ENCODE results near the gene FBXL20.
A peak's percentile ranks its signal among the peaks of the same experiment; 100 is the strongest.
"Not testable (repeated sequence)": the region's sequence is repeated elsewhere in the genome, so short reads cannot be mapped to it uniquely, and the experiment has no call there.

FBXL20 gene

DNA sequence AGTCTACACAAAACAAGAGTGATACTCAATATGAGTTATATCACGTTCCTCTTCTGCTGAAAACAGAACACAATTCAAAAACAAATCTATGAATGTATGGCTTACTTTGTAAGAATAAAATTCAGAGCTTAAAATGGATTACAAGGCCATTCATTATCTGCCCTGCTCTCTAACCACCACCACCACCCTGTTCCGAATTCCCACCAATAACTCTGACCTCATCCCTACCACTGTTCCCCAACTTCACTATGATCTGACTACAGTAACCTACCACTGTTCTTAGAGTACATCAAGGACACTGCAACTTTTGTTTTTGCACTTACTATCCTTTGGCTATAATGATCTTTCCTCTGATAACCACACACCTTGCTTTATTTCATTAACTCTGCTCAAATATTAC lies 21.3 kb downstream of the FBXL20 start:
- ATAC-seq: no peak

DNA sequence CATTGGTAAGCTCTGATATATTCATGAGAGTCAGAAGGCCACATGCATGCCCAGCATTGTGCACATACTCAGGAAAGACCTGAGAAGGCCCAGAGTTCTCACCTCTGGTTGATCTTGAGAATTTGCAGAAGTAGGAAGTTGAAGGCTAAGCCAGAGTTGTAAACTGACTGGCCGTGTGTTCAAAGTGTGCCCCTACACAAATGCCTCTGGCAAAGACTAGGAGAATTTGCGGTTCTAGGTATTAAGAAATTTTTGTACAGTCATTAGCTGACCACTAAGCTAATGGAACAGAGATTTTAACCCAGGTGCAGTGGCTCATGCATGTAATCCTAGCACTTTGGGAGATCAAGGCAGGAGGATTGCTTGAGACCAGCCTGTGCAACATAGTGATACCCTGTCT lies 25.0 kb downstream of the FBXL20 start:
- DNase-seq: no peak
- no peak for ATAC-seq

More for the DNA sequence above, 21.3 kb downstream of the FBXL20 start:
- no peak for DNase-seq

DNA sequence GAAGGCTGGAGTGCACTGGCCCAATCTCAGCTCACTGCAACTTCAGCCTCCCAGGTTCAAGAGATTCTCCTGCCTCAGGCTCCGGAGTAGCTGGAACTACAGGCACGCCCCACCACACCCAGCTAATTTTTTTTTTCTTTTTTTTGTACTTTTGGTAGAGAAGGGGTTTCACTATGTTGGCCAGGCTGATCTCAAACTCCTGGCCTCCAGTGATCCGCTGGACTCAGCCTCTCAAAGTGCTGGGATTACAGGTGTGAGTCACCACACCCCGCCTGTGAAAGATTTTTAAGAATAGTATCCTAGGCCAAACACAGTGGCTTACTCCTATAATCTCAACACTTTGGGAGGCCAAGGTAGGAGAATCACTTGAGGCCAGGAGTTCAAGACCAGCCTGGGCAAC lies 33.6 kb downstream of the FBXL20 start:
- not testable (repeated sequence) for DNase-seq, ATAC-seq

DNA sequence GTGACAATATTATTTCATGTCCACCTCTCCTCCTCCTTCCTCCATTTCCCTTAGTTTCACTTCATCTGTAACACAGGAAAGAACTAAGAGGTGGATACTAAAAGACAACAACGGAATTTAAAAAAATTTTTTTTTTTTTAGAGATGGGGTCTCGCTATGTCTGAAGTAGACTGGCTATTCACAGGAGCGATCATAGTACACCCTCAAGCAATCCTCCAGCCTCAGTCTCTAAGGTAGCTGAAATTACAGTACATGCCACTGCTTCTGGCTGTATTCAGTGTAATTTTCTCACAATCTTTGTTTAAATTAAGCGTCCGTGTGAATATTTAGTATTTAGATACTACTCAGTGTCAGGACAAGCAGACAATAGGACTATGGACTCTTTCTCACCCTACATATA lies 35.6 kb downstream of the FBXL20 start:
- ATAC-seq: no peak
- DNase-seq: no peak

DNA sequence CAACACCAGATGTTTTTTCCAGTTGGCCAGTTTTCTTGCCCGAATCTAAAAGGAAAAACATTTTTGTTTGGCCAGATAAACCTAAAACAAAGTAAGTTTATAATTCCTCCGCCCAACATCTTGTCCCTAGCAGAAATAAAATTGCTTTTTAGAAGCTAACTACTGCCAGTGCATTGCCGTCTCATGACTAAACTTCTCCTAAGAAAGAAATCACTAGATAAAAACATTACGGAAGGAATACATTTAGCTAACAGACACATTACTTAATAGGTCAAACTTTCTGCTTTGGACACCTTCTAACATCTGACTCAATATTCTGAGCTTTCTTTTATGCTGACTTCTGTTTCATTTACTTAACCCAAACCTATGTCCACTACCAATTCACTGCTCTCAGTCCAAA lies 36.2 kb downstream of the FBXL20 start:
- DNase-seq (no peak), ATAC-seq (no peak)

DNA sequence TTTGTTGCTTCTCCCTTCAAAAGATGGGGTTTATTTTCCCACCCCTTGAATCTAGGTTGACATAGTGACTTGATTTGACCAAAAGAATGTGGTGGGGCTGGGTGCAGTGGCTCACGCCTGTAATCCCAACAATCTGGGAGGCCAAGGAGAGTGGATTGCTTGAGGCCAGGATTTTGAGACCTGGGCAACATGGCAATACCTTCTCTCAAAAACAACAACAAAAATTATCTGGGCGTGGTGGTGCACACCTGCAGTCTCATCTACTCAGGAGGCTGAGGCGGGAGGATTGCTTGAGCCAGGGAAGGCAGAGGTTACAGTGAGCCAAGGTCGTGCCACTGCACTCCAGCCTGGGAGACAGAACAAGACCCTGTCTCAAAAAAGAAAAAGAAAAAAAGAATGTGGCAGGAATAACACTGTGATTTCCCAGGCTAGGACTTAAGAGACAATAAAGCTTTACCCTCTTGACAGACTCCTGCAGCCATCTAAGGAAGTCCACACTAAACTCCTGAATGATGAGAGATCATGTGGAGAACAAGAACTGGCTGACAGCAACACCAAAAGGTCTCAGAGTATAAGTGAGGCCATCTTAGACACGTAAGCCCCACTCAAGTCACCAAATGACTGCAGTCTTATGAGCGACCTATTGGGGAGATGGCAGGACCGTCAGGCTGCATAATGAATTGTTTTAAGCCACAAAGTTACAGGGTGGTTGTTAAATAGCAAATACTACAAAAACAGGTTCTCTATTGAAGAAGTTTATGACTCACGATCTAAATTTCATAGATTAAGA lies 37.0 kb downstream of the FBXL20 start:
- no peak for DNase-seq
- no peak for ATAC-seq

DNA sequence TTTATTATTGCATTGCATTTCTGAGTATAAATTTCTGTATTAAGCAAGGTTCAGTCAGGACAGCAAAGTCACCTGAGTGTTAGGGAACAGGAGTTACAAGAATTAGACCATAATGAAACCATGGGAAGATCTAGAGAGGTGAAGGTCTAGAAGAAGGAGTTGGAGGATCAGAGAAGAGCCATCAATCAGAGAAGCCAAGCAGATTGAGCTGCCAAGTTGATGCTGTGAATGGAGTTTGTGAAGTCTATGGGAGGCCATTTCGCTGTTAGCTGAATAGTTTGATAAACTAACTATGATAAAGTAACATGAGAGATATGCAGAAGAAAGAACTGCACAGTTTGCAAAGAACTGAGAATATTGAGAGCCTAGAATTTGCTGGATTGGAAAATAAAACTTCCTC lies 40.4 kb downstream of the FBXL20 start:
- no peak for DNase-seq
- ATAC-seq: no peak

DNA sequence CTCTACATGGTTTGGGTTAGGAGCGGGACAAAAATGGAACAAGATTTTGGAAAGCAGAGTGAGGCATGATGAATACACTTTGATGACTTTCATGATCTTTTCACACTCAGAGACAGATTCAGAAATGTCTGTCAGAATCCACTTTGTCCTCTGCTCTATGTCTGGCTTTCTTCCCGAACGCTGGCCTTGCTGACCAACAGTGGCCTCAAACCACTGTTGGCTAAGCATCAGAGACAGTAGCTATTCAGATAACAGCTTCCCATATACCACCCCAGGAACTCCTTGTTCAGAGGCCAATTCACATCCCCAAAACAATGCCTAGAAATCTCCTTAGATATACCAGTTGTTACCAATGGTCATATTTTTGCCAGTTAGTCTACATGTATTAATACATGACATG lies 40.9 kb downstream of the FBXL20 start:
- ATAC-seq: no peak
- no peak for DNase-seq

DNA sequence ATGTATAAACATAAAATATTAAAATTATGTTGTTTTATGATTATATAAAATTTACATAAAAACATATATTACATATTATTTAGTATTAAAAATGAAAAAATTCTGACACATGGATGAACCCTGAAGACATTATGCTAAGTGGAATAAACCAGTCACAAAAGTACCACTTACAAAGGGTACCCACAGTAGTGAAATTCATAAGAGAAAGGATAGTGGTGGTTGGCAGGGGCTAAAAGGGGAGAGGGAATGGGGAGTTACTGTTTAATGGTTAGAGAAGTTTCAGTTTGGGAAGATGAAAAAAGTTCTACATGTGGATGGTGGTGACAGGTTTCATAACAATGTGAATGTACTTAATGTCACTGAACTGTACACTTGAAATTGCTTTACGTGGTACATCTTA lies 41.4 kb downstream of the FBXL20 start:
- ATAC-seq (peak; percentile 59), DNase-seq (no peak)

DNA sequence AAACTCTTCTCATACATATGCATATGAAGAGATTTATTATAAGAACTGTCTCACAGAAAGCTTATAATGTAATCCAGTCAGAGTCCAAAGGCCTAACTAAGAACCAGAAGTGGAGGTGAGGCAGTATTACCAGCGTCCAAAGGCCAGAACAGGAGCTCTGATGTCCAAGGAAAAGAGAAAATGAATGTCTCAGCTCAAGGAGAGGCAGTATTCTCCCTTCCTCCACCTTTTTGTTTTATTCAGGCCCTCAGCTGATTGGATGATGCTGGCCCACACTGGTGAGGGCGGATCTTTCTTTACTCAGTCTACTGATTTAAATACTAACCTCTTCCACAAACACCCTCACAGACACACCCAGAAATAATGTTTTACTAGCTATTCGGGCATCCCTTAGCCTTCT lies 43.4 kb downstream of the FBXL20 start:
- no peak for DNase-seq

DNA sequence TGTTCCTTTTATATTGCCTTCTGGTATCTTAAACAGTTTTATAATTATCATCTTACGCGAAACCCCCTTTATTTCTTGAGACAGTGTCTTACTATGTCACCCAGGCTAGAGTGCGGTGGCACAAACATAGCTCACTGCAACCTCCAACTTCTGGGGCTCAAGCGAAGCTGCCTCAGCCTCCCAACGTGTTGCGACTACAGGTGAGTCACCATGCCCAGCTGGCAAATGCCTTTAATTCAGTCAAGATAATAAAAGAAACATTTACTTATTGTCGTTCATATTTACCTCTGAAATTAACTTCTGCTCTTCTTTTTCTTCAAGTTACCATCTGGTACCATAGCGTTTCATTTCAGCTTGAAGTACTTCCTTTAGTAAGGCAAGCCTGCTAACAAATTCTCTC lies 43.9 kb downstream of the FBXL20 start:
- no peak for DNase-seq
- ATAC-seq: no peak

More for the DNA sequence above, 43.4 kb downstream of the FBXL20 start:
- no peak for ATAC-seq

DNA sequence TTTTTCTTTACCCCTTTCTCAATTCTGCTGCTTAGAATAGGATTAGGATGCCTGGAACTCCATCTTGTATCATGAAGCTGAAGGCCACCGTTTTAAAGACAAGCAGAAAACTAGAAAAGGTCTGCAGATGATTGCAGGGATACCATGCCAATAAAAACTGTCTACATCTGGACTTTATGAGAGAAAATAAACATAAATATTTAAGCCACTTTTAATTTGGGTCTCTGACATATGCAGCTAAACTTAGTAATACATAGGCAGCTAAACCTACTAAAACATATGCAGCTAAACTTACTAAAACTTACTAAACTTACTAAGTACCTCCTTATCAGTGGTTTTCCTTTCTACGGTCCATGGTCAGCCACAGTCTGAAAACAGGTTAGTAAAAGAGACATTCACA lies 48.4 kb downstream of the FBXL20 start:
- ATAC-seq: no peak
- no peak for DNase-seq

DNA sequence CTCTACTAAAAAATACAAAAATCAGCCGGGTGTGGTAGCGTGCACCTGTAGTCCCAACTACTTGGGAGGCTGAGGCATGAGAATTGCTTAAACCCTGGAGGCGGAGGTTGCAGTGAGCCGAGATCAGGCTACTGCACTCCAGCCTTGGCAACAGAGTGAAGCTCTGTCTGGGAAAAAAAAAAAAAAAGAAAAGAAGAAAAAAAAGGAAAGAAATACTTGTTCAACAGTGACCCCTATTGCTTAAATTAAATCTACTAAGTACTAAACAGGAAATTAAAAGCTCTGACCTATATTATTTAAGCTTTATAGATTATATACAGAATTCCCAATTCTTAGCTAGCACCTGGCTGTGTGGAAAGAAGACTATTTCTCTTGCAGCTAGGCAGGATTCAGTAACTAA lies 48.9 kb downstream of the FBXL20 start:
- no peak for DNase-seq

DNA sequence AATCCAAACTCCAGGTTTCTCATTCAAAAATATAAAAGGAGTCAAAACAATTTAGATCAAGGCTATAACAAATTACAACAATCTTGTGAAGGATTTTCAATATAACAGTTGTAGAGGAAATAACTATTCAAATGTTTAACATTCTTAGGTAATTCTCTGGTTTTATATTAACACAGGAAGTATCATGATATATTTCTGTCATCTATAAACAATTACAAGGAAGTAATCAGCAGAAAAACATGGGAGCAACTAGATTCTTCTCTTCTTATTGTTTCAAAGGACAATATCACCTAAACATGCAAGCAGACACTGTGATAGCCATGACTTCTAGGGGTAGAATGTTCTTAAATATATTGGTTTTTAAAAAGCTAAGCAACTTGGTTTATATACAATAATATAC lies 49.9 kb downstream of the FBXL20 start:
- ATAC-seq (no peak), DNase-seq (no peak)

More for the DNA sequence above, 48.9 kb downstream of the FBXL20 start:
- ATAC-seq: no peak

DNA sequence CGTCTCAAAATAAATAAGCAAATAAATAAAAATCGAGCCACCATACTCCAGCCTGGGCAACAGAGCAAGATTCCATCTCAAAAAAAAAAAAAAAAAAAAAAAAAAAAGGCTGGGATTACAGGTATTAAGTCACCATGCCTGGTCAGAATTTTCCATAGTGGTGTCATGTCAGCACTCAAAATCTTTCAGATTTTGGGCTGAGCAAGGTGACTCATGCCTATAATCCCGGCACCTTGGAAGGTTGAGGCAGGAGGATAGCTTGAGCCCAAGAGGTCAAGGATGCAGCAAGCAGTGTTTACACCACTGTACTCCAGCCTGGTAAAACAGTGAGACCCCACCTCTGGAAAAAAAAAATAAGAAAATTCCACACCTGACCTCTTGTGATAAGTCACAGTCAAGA lies 52.2 kb downstream of the FBXL20 start:
- DNase-seq (no peak), ATAC-seq (no peak)

DNA sequence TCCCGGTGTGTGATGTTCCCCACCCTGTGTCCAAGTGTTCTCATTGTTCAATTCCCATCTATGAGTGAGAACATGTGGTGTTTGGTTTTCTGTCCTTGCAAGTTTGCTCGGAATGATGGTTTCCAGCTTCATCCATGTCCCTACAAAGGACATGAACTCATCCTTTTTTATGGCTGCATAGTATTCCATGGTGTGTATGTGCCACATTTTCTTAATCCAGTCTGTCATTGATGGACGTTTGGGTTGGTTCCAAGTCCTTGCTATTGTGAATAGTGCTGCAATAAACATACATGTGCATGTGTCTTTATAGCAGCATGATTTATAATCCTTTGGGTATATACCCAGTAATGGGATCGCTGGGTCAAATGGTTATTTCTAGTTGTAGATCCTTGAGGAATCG lies 54.6 kb downstream of the FBXL20 start:
- ATAC-seq, DNase-seq: not testable (repeated sequence)

DNA sequence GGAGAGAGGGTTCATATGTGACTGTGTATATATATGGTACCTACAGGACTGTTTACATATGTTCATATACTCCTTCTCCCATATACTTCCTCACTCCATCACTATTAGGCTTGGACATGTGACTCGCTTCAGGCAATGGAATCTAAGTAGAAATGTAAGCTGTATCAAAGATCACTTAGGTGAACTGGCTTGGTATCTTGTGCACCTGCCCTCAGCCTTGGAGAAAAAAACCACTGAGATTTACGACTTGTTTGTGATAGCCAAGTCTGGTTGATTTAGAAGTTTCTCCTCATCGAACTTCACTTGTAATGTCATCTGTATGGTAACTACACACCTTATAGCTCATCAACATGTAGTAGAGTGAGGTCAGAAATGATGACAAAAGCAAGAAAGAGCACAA lies 59.9 kb downstream of the FBXL20 start:
- no peak for ATAC-seq
- no peak for DNase-seq

DNA sequence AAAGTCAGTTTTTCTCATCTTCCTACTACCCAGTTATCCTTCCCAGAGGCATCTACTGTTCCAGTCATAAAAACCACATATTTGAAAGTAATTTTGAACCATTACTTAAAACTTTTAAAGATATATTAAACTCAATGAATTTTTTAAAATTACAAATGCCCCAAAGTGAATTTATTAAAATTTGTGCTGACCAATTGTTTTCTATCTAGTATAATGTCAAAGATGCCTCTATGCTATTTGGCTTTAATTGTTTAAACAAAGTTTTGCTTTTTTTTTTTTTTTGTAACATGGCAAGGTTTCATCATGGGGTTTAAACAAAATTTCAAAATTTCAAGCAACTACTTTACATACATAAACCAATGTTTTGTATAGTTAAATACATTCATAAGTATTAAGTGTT lies 60.7 kb downstream of the FBXL20 start:
- ATAC-seq (no peak), DNase-seq (no peak)

DNA sequence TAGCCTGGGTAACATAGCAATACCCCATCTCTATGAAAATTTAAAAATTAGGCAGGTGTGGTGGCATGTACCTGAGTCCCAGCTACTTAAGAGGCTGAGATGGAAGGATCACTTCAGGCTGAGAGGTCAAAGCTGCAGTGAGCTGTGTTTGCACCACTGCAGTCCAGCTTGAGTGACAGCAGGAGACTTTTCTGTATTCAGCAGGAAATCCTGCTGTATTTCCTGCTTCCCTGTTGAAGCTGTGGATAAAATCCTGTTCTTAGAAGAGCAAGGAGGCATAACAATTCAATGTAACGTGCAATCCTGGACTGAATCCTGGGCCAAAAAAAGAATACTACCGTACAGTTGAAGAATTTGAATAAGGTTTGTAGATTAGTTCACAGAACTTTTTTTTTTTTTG lies 62.2 kb downstream of the FBXL20 start:
- ATAC-seq: no peak
- no peak for DNase-seq

DNA sequence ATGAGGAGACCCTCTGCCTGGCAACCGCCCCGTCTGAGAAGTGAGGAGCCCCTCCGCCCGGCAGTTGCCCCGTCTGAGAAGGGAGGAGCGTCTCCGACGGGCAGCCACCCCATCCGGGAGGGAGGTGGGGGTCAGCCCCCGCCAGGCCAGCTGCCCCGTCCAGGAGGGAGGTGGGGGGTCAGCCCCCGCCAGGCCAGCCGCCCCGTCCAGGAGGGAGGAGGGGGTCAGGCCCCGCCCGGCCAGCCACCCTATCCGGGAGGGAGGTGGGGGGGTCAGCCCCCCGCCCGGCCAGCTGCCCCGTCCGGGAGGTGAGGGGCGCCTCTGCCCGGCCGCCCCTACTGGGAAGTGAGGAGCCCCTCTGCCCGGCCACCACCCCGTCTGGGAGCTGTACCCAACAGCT lies 63.8 kb downstream of the FBXL20 start:
- not testable (repeated sequence) for ATAC-seq, DNase-seq

DNA sequence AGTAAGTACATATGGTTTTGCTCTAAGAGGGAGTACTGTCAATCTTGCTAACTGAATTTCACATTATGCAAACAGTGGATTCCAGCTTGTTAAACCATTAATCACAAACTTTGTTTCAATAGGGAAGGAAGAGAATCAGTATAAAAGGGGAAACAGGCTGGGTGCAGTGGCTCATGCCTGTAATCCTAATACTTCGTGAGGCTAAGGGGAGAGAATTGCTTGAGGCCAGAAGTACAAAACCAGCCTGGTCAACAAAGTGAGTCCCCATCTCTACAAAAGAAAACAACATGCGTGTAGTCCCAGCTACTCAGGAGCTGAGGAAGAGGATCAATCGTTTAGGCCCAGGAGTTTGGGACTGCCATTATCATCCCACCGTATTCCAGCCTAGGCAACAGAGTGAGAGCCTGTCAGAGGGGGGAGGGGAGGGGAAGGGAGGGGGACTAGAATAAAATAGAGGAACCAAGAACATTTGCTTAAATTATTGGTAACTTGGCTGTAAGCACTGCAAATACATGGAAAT lies 65.7 kb downstream of the FBXL20 start:
- DNase-seq (no peak), ATAC-seq (no peak)

DNA sequence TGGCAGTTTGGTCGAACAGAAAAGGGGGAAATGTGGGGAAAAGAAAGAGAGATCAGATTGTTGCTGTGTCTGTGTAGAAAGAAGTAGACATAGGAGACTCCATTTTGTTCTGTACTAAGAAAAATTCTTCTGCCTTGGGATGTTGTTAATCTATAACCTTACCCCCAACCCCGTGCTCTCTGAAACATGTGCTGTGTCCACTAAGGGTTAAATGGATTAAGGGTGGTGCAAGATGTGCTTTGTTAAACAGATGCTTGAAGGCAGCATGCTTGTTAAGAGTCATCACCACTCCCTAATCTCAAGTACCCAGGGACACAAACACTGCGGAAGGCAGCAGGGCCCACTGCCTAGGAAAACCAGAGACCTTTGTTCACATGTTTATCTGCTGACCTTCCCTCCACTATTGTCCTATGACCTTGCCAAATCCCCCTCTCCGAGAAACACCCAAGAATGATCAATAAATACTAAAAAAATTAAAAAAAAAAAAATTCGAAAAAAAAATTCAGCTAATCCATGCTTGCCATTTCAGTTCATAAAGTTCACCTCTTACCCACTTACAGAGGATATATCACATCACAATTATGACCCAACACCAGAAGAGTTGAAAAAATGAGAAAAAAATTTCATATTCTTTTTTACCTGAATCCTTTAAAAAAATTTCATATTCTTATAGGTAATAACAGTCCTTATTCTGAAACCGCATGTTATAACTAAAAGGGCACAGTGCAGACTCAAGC lies 67.2 kb downstream of the FBXL20 start:
- DNase-seq, ATAC-seq: not testable (repeated sequence)

DNA sequence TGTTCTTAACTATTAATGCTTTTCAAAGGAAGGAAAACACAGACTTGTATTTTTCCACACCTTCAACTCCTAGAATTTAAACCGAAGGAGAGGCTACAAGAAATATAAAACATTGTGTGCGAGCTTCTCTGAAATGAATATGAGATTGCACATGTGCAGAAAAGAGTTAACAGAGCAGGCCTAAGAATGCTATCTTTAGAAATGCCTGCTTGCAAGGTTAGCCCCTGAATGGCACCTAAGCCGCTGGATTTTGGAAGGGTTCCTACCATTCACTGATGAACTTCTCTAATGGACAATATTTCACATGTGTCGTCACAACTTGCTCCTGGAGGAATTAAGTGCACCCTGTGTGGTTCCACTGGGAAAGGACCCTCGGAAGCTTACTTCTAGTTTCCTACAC lies 69.3 kb downstream of the FBXL20 start:
- DNase-seq (no peak), ATAC-seq (no peak)

DNA sequence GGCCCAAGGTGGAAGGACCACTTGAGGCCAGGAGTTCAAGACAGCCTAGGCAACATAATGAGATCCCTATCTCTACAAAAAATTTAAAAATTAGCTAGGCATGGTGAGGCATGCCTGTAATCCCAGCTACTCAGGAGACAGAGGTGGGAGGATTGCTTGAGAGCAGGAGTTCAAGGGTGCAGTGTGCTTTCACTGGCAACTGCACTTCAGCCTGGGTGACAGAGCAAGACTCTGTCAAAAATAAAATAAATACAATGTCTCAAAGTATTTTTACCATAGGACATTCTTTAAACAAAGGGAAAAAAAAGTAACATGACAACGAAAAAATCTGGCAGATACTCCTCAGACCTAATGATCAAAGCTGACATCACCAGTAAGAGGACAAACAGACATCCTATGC lies 72.6 kb downstream of the FBXL20 start:
- ATAC-seq (no peak), DNase-seq (no peak)

Data from stimulated activated naive CD8-positive, alpha-beta T cell treated with anti-CD3 and anti-CD28 coated beads, Interleukin-15, Interleukin-2, amounts not matched to agents 100 U/mL and 50 U/mL, for 24 hours (primary cell).